ENCODE results near the gene CRYM. TPM values are rescaled to one million over a fixed set of nuclear protein-coding genes. Genes with fewer than 3 reads are reported as not detected.
"Not testable (repeated sequence)": the region's sequence is repeated elsewhere in the genome, so short reads cannot be mapped to it uniquely, and the experiment has no call there.

CRYM gene
- total RNA-seq, 2 experiments from 2014 or later: not detected

DNA sequence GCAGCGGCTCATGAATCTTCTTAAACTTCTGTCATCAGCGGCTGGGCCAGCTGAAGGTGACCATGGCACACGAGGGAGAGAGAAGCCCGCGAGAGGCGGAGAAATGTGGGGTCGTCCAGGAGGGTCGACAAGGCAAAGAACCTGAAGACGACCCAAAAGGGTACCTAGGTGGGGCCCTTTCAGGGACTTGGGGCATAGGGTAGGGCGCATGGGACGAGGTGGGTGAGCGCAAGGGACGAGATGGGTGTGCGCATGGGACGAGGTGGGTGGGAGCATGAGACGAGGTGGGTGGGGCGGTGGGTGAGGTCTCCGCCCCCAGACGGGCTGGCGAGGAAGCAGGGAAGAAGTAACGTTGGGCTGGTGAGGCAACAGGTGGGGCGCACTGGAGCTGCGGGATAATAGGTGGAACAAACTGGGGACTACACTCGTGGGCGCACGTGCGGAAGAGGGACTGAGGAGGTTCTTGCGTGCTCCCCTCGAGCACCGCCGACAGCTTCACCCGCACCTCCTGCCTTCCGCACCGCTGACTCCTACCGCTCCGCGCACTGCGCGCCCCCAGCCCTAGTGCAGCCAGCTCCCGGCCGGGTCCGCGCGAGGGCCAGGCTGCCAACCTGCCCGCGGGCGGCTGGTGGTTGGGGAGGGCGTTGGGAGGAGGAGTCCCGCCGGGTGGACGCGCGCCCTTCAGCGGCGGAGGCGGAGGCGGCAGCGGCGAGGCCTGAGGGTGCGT, 23.2 kb upstream of the CRYM start:
- H3K4me3 Mint-ChIP-seq: peak overlapping the region; percentile 91

GRCh38 chr16:21300309-21301167, 22.4 kb upstream of the CRYM start:
- Mint-ChIP-seq H3K36me3 (ENCODE audit: low read depth) (no peaks in the 10 kb centered on the region), H3K27me3 (peaks cover 38% of the 10 kb centered on the region), H3K9me3 (no peaks in the 10 kb centered on the region), H3K4me1 (peaks cover 21% of the 10 kb centered on the region), H3K27ac (no peak overlapping the region), H3K4me3 (peak overlapping the region; percentile 91)
- CTCF ChIA-PET: interaction anchor here (0.6 to 2.7 kb wide), 9 partner anchors 15 to 257 kb away, joined by 3 to 13 read pairs (median 6); partner anchors contain the start of gene LDAF1
- DNase-seq: peak; percentile 59
- POLR2A ChIA-PET: interaction anchor here (1.0 kb wide), 2 partner anchors 38 to 143 kb away, joined by 3 to 4 read pairs; partner anchors contain the start of gene LDAF1

More for the DNA sequence above, 23.2 kb upstream of the CRYM start:
- no peaks in the 10 kb centered on the region for H3K9me3 Mint-ChIP-seq
- DNase-seq: peak; percentile 60
- ChIA-PET CTCF (interaction anchor here (0.6 to 2.7 kb wide), 8 partner anchors 16 to 256 kb away, joined by 3 to 13 read pairs (median 6); partner anchors contain the start of gene LDAF1), POLR2A (interaction anchor here (1.0 kb wide), 2 partner anchors 37 to 143 kb away, joined by 3 to 4 read pairs; partner anchors contain the start of gene LDAF1)
- peaks cover 21% of the 10 kb centered on the region for H3K4me1 Mint-ChIP-seq
- H3K36me3 Mint-ChIP-seq (ENCODE audit: low read depth): no peaks in the 10 kb centered on the region
- peaks cover 35% of the 10 kb centered on the region for H3K27me3 Mint-ChIP-seq
- no peak overlapping the region for H3K27ac Mint-ChIP-seq

GRCh38 chr16:21289789-21290188, 11.7 kb upstream of the CRYM start:
- H3K4me3 Mint-ChIP-seq; H3K36me3 Mint-ChIP-seq (ENCODE audit: low read depth); DNase-seq; CTCF ChIA-PET; POLR2A ChIA-PET; H3K9me3 Mint-ChIP-seq; H3K4me1 Mint-ChIP-seq; H3K27ac Mint-ChIP-seq: not testable (repeated sequence)
- H3K27me3 Mint-ChIP-seq: peaks cover 61% of the 10 kb centered on the region

DNA sequence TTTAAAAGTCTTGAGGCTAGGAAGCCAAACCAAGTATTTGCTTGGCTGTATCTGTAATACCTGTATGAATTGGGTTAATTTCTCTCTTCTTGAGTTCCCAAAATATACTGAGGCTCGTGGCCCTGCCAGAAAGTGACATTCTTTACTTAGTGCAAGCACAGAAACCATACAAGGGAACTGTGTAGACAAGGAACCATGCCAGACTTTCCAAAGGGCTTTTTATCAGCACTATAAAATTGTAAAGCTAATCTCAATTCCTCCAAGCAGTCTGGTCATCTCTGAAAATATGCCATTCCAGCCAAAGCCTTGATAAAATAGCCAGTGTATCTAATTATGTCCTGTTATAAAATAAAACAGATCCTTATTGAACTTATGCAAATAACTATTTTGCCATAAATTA, 7.2 kb upstream of the CRYM start:
- ChIA-PET CTCF (interaction anchor here (0.7 to 0.9 kb wide), 2 partner anchors 16 to 400 kb away, joined by 3 read pairs; no protein-coding TSS in a partner anchor), POLR2A (no interaction called here)
- Mint-ChIP-seq H3K9me3 (peaks cover 3% of the 10 kb centered on the region), H3K27me3 (peaks cover 53% of the 10 kb centered on the region), H3K36me3 (ENCODE audit: low read depth) (no peaks in the 10 kb centered on the region), H3K4me1 (peaks cover 5% of the 10 kb centered on the region), H3K27ac (no peak overlapping the region), H3K4me3 (no peak overlapping the region)
- no peak for DNase-seq

- POLR2A ChIA-PET: no interaction called here
- Mint-ChIP-seq H3K36me3 (ENCODE audit: low read depth) (no peaks in the 10 kb centered on the region), H3K4me1 (peaks cover 5% of the 10 kb centered on the region), H3K4me3 (no peak overlapping the region), H3K27me3 (peaks cover 56% of the 10 kb centered on the region), H3K27ac (no peak overlapping the region), H3K9me3 (no peaks in the 10 kb centered on the region)
- DNase-seq: no peak
- CTCF ChIA-PET: no interaction called here
Observed at GRCh38 chr16:21284414-21284813, 6.3 kb upstream of the CRYM start.

DNA sequence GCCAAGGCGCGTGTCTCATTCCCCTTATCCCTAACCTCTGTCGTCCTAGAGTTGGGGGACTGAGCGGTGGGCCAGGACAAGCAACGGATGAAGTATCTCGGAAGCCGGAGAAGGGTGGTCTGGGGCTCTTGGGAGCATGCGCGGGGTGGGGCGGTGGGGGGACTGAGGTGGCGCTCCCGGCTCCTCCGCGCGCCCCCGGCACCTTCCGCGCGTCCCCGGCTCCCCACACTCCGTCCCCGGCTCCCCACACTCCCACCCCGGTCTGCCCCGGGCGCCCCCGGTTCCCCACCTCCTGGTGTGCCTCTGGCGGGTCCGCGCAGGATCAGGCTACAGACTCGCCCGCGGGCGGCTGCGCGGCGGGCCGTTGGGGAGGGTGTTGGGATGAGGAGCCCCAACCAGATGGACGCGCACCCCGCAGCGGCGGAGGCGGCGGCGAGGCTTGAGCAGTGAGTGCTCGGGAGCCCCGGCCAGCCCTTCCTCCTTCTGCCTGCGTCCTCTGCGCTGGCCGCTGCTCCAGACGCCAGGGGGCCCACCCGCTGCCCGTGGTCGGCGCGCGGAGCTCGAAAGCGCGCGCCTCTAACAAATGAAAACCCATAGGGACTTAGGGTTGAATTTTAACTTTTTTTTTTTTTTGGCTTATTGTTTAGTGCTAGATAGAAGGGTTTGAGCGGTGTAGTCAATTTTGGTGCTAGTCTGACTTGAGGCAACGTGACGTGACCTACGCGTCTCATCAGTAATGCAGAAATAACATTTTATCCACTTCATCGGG, 5.6 kb upstream of the CRYM start:
- DNase-seq: no peak
- H3K36me3 Mint-ChIP-seq (ENCODE audit: low read depth): no peaks in the 10 kb centered on the region
- ChIA-PET CTCF (no interaction called here), POLR2A (no interaction called here)
- H3K4me1 Mint-ChIP-seq: peaks cover 5% of the 10 kb centered on the region
- H3K9me3 Mint-ChIP-seq: no peaks in the 10 kb centered on the region
- no peak overlapping the region for H3K4me3 Mint-ChIP-seq
- H3K27me3 Mint-ChIP-seq: peaks cover 60% of the 10 kb centered on the region
- H3K27ac Mint-ChIP-seq: no peak overlapping the region

DNA sequence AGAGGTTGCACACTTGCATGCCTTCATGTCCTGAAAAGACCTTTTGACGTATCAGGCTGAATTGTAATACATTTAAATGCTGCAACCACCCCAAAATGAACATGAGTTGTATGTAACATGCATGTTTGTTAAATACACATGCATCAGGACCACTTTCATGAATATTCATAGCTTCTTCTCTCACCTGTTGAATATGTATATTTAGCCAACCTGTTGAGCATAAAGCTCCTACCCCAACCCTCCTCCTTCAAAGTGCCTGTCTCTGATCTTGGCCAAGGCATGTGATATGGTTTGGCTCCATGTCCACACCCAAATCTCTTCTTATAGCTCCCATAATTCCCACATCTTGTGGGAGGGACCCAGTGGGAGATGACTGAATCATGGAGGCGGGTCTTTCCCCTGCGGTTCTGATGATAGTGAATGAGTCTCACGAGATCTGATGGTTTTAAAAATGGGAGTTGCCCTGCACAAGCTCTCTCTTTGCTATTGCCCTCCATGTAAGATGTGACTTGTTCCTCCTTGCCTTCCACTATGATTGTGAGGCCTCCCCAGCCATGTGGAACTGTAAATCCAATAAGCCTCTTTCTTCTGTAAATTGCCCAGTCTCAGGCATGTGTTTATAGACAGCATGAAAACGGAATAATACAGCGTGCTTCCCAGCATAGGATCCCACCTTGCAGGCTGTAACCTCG, 3.8 kb upstream of the CRYM start:
- CTCF ChIA-PET: no interaction called here

GRCh38 chr16:21279501-21279900, 1.4 kb upstream of the CRYM start:
- Mint-ChIP-seq H3K27ac (no peak overlapping the region), H3K4me3 (no peak overlapping the region), H3K4me1 (peaks cover 6% of the 10 kb centered on the region), H3K27me3 (peaks cover 70% of the 10 kb centered on the region), H3K9me3 (no peaks in the 10 kb centered on the region), H3K36me3 (ENCODE audit: low read depth) (no peaks in the 10 kb centered on the region)
- ChIA-PET CTCF (no interaction called here), POLR2A (no interaction called here)
- no peak for DNase-seq

More for the DNA sequence above, 3.8 kb upstream of the CRYM start:
- no peaks in the 10 kb centered on the region for H3K36me3 Mint-ChIP-seq (ENCODE audit: low read depth)
- no peak for DNase-seq
- H3K4me1 Mint-ChIP-seq: peaks cover 6% of the 10 kb centered on the region
- H3K27ac Mint-ChIP-seq: no peak overlapping the region
- H3K27me3 Mint-ChIP-seq: peaks cover 64% of the 10 kb centered on the region
- H3K9me3 Mint-ChIP-seq: no peaks in the 10 kb centered on the region
- POLR2A ChIA-PET: no interaction called here
- H3K4me3 Mint-ChIP-seq: no peak overlapping the region

- CTCF ChIA-PET: no interaction called here
- Mint-ChIP-seq H3K27me3 (peaks cover 68% of the 10 kb centered on the region), H3K36me3 (ENCODE audit: low read depth) (no peaks in the 10 kb centered on the region), H3K9me3 (no peaks in the 10 kb centered on the region), H3K27ac (no peak overlapping the region), H3K4me1 (peaks cover 1% of the 10 kb centered on the region), H3K4me3 (no peak overlapping the region)
- DNase-seq: no peak
- POLR2A ChIA-PET: no interaction called here
Observed at GRCh38 chr16:21277045-21277926, 804 bp downstream of the CRYM start.

GRCh38 chr16:21276090-21276489, 2.0 kb downstream of the CRYM start:
- Mint-ChIP-seq H3K27me3 (peaks cover 64% of the 10 kb centered on the region), H3K4me3 (no peak overlapping the region), H3K9me3 (no peaks in the 10 kb centered on the region), H3K36me3 (ENCODE audit: low read depth) (no peaks in the 10 kb centered on the region), H3K27ac (no peak overlapping the region), H3K4me1 (peaks cover 1% of the 10 kb centered on the region)
- DNase-seq: no peak
- ChIA-PET CTCF (no interaction called here), POLR2A (no interaction called here)

DNA sequence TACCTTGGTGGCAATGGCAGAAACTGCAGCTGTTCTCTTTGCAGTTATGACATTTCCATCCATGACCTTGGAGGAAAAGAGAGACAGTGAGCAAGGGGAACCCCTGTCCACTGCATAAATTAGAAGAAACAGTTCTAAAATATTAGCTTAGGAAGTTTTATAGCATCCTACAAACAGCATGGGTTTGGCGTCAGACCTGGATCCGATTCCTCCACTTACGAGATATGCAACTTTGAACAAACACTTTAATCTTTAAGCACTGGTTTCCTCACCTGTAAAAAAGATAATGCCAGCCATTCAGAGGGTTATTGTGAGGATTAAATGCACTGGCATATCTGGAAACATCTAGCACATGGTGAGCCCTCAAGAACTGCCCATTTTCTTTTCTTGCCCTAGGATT, 2.6 kb downstream of the CRYM start:
- Mint-ChIP-seq H3K27ac (no peak overlapping the region), H3K4me1 (peaks cover 1% of the 10 kb centered on the region), H3K27me3 (peaks cover 63% of the 10 kb centered on the region), H3K36me3 (ENCODE audit: low read depth) (no peaks in the 10 kb centered on the region), H3K4me3 (no peak overlapping the region), H3K9me3 (no peaks in the 10 kb centered on the region)
- CTCF ChIA-PET: no interaction called here
- no peak for DNase-seq
- POLR2A ChIA-PET: no interaction called here

DNA sequence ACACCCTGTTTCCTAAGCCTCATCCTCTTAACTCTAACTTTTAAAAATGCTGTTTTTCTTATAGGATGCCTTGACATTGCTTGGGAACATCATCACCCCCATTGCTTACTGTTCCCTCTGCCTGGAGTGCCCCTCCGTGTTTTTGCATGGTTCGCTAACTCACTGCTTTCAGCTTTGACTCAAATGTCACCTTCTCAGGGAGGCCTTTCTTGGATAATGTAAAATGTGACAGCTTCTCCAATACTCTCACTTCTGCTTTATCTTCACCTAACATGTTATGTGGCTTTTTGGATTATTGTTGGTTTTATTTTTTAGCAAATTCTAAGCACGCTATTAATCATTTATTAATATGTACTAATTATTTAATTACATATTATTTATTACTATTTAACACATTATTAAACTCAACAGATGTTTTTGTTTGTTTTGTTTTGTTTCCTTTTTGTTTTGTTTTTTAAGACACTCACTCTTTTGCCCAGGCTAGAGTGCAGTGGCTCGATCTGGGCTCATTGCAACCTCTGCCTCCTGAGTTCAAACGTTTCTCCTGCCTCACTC, 3.8 kb downstream of the CRYM start:
- Mint-ChIP-seq H3K4me3 (no peak overlapping the region), H3K27me3 (peaks cover 53% of the 10 kb centered on the region), H3K4me1 (peaks cover 1% of the 10 kb centered on the region), H3K36me3 (ENCODE audit: low read depth) (no peaks in the 10 kb centered on the region), H3K9me3 (no peaks in the 10 kb centered on the region), H3K27ac (no peak overlapping the region)
- CTCF ChIA-PET: no interaction called here
- DNase-seq: no peak
- POLR2A ChIA-PET: no interaction called here
